ENCODE results near the gene RPL36AL.
A peak's percentile ranks its signal among the peaks of the same experiment; 100 is the strongest.
"Not testable (repeated sequence)": the region's sequence is repeated elsewhere in the genome, so short reads cannot be mapped to it uniquely, and the experiment has no call there.

Gene RPL36AL

GRCh38 chr14:49620182-49621113 lies at the start of gene RPL36AL, which contains the start of gene MGAT2:
TSS of gene RPL36AL (minus strand) at chr14:49620626. CDS start at chr14:49619104, 1,522 bp downstream.
TSS of gene MGAT2 (plus strand) at chr14:49620799. CDS start at chr14:49621269, 470 bp downstream.
- peak; percentile 98 for DNase-seq

GRCh38 chr14:49659526-49660455 lies 39.4 kb upstream of the RPL36AL start:
- DNase-seq: no peak

GRCh38 chr14:49657500-49657899 lies 37.1 kb upstream of the RPL36AL start:
- not testable (repeated sequence) for DNase-seq

- DNase-seq: no peak
Measured at GRCh38 chr14:49654511-49654910, 34.1 kb upstream of the RPL36AL start.

- no peak for DNase-seq
Measured at GRCh38 chr14:49653508-49653907, 33.1 kb upstream of the RPL36AL start.

- no peak for DNase-seq
Measured at GRCh38 chr14:49642163-49642562, 21.7 kb upstream of the RPL36AL start.

GRCh38 chr14:49641697-49642129 lies 21.3 kb upstream of the RPL36AL start:
- DNase-seq: no peak

GRCh38 chr14:49640540-49641417 lies 20.4 kb upstream of the RPL36AL start:
- no peak for DNase-seq

GRCh38 chr14:49637534-49638078 lies 17.2 kb upstream of the RPL36AL start:
- DNase-seq: no peak

- DNase-seq: no peak
Measured at GRCh38 chr14:49636866-49637265, 16.4 kb upstream of the RPL36AL start.

- DNase-seq: peak; percentile 80
Measured at GRCh38 chr14:49634547-49635334, 14.3 kb upstream of the RPL36AL start, which contains the start of gene DNAAF2. TSS of gene DNAAF2 (minus strand) at chr14:49635244. CDS start at chr14:49635149, 95 bp downstream.

- peak; percentile 95 for DNase-seq
Measured at GRCh38 chr14:49633640-49634546, 13.5 kb upstream of the RPL36AL start.

GRCh38 chr14:49623941-49624839 lies 3.8 kb upstream of the RPL36AL start:
- peak; percentile 80 for DNase-seq

- no peak for DNase-seq
Measured at GRCh38 chr14:49623387-49623786, 3.0 kb upstream of the RPL36AL start.

GRCh38 chr14:49622022-49622607 lies 1.7 kb upstream of the RPL36AL start:
- DNase-seq: no peak

- DNase-seq: peak; percentile 53
Measured at GRCh38 chr14:49621114-49621881, 872 bp upstream of the RPL36AL start.

GRCh38 chr14:49619730-49620129 lies 696 bp downstream of the RPL36AL start:
- DNase-seq: no peak

Measured in CD4-positive, alpha-beta T cell treated with Interleukin-4 for 4 hours (primary cell).